Panc1 (cell line): ENCODE data around the gene ZNF764. TPM values are rescaled to one million over a fixed set of nuclear protein-coding genes. Genes with fewer than 3 reads are reported as not detected.

Source experiments
- ATAC-seq: fragments of 200-7000 bp; cut with Tn5 transposase; 2 replicates; pipeline ENCODE4 v1.9.1; 2020; ENCODE audit warnings: mild to moderate bottlenecking, moderate library complexity
- BruUV-seq: library from RNA; stranded (reverse); fragments of 400-500 nt; replicated peaks from 2 replicates; lab custom pipeline; 2021; lab: Mats Ljungman, UMichigan
- CTCF ChIA-PET: fragments of 300-600 bp; sonication (Branson Sonifier 250); formaldehyde crosslinking; loops from one replicate; lab custom pipeline; 2022; ENCODE audit warnings: antibody characterized with exemption; lab: Charles Lee
- POLR2A ChIA-PET: fragments of 300-600 bp; sonication (Branson Sonifier 250); formaldehyde crosslinking; loops from one replicate; lab custom pipeline; 2022; ENCODE audit warnings: antibody characterized with exemption; lab: Charles Lee
- DNase-seq: peaks from one replicate; pipeline ENCODE4 v3.0.0-alpha.2; 2010; ENCODE audit warnings: low read depth, low spot score
- H3K27ac ChIP-seq: 2 replicates; pipeline ENCODE4 v1.5.1; 2011; ENCODE audit warnings: mild to moderate bottlenecking, low read length, inconsistent platforms
- H3K27me3 ChIP-seq: fragments of 200-500 bp; sonication (Bioruptor generic); 2 replicates; pipeline ENCODE4 v1.6.0; 2014; ENCODE audit warnings: low read length, inconsistent platforms; ENCODE audit not compliant: control insufficient read depth, insufficient read depth
- H3K36me3 ChIP-seq: fragments of 200-500 bp; sonication (Bioruptor generic); 2 replicates; pipeline ENCODE4 v1.5.1; 2014; ENCODE audit warnings: inconsistent platforms, mild to moderate bottlenecking, low read length, moderate library complexity; ENCODE audit not compliant: control insufficient read depth, insufficient read depth
- H3K4me1 ChIP-seq: 2 replicates; pipeline ENCODE4 v1.5.1; 2011; ENCODE audit warnings: inconsistent platforms, mild to moderate bottlenecking, low read length, moderate library complexity; ENCODE audit not compliant: control insufficient read depth, insufficient read depth
- H3K4me3 ChIP-seq, 2 experiments: 2 replicates each; pipeline ENCODE4 v1.5.1; 2011 to 2012; ENCODE audit warnings: low read depth in 2 of 2, low read length in 2 of 2, mild to moderate bottlenecking in 2 of 2, inconsistent platforms in 1 of 2, moderate library complexity in 1 of 2
- H3K9me3 ChIP-seq: fragments of 200-500 bp; sonication (Bioruptor generic); 2 replicates; pipeline ENCODE4 v1.5.1; 2014; ENCODE audit warnings: low read depth, mild to moderate bottlenecking, inconsistent platforms, low read length, moderate library complexity; ENCODE audit not compliant: control insufficient read depth, insufficient read depth
- CTCF ChIP-seq: fragments of 450-650 bp; IDR thresholded peaks from 2 replicates; pipeline ENCODE4 v1.5.1; 2017; ENCODE audit warnings: mild to moderate bottlenecking
- POLR2AphosphoS5 ChIP-seq: IDR thresholded peaks from 2 replicates; pipeline ENCODE4 v1.6.1; 2012; ENCODE audit warnings: mild to moderate bottlenecking, low read depth, low read length, moderate library complexity
- REST ChIP-seq, 2 experiments: IDR thresholded peaks; 2 replicates each; pipeline ENCODE4 v1.6.1; 2011 to 2012; ENCODE audit warnings: low read depth in 2 of 2, control low read depth in 1 of 2, low read length in 1 of 2, mild to moderate bottlenecking in 1 of 2, moderate library complexity in 1 of 2; ENCODE audit not compliant: insufficient read depth in 1 of 2
- SIN3A ChIP-seq: IDR thresholded peaks from 2 replicates; pipeline ENCODE4 v1.6.1; 2012; ENCODE audit warnings: low read depth, mild to moderate bottlenecking, low read length, moderate library complexity, borderline replicate concordance; ENCODE audit not compliant: insufficient read depth
- TCF7L2 ChIP-seq: IDR thresholded peaks from 2 replicates; pipeline ENCODE4 v1.6.1; 2011; ENCODE audit warnings: mild to moderate bottlenecking, low read depth, low read length, inconsistent platforms
- in situ Hi-C: cut with HindIII; loops from 2 replicates; pipeline ENCODE4 v1.10.0; 2016; ENCODE audit warnings: low sequenced_read_pairs, low pct_unique_long_range_greater_than_20kb
- intact Hi-C: fragments of 100-400 bp; cut with micrococcal nuclease; formaldehyde crosslinking; loops from one replicate; pipeline ENCODE4 v1.10.0; 2022; ENCODE audit not compliant: unreplicated experiment
- total RNA-seq: library from RNA; stranded (reverse); gene quantifications from one replicate; pipeline ENCODE4 v1.2.1, GENCODE V29; 2021; ENCODE audit not compliant: unreplicated experiment

ZNF764 gene
- total RNA-seq, 1 experiment from 2014 or later: 16.7 TPM

- Histone ChIP-seq H3K27me3 (no peaks in the 10 kb centered on the region), H3K36me3 (no peaks in the 10 kb centered on the region), H3K4me1 (peaks cover 11% of the 10 kb centered on the region; the same call in 1 of the 2 replicates), H3K27ac (no peak overlapping the region), H3K4me3 (no peak overlapping the region), H3K9me3 (no peaks in the 10 kb centered on the region)
- no TSS peak for BruUV-seq
- no peak for DNase-seq
- TF ChIP-seq POLR2AphosphoS5: no peak
- TF ChIP-seq TCF7L2: no peak
- TF ChIP-seq REST (IDR thresholded peaks at IDR 0.05; ENCODE audit: insufficient read depth in 1 of 2, low read depth in 2 of 2, low read length in 1 of 2): no peak
- no peak for TF ChIP-seq CTCF
- TF ChIP-seq SIN3A: no peak
- intact Hi-C loops (loop anchor here (10.0 kb wide), 1 partner anchor 77 kb away; the partner anchor contains the start of gene SEPHS2), in situ Hi-C loops (no loop called here)
- ChIA-PET POLR2A (interaction anchor here (0.7 kb wide), 1 partner anchor 32 kb away, joined by 3 read pairs; no protein-coding TSS in a partner anchor), CTCF (no interaction called here)
- ATAC-seq: no peak
Measured at GRCh38 chr16:30521476-30521872, 36.7 kb downstream of the ZNF764 start.

- Histone ChIP-seq H3K36me3 (no peaks in the 10 kb centered on the region), H3K27me3 (no peaks in the 10 kb centered on the region), H3K4me3 (no peak overlapping the region), H3K4me1 (peaks cover 1% of the 10 kb centered on the region; the same call in 1 of the 2 replicates), H3K9me3 (no peaks in the 10 kb centered on the region), H3K27ac (no peak overlapping the region)
- ChIA-PET CTCF (no interaction called here), POLR2A (interaction anchor here (0.5 kb wide), 1 partner anchor 12 kb away, joined by 11 read pairs; no protein-coding TSS in a partner anchor)
- TF ChIP-seq SIN3A (no peak), CTCF (no peak), POLR2AphosphoS5 (no peak), REST (IDR thresholded peaks at IDR 0.05; ENCODE audit: insufficient read depth in 1 of 2, low read depth in 2 of 2, low read length in 1 of 2) (no peak), TCF7L2 (no peak)
- BruUV-seq: no TSS peak
- in situ Hi-C loops (no loop called here), intact Hi-C loops (loop anchor here (10.0 kb wide), 1 partner anchor 75 kb away; the partner anchor contains the start of gene SEPHS2)
- no peak for ATAC-seq
- no peak for DNase-seq
Measured at GRCh38 chr16:30519120-30520049, 38.8 kb downstream of the ZNF764 start.
